GM18873 (cell line): ENCODE results near the gene NR2C2.

Source experiments
- ATAC-seq: cut with Tn5 transposase; IDR thresholded peaks from one replicate; pipeline ENCODE4 v1.9.1; 2021; ENCODE audit warnings: mild to moderate bottlenecking, moderate library complexity, moderate number of reproducible peaks; ENCODE audit not compliant: unreplicated experiment, low FRiP score

The NR2C2 gene

DNA sequence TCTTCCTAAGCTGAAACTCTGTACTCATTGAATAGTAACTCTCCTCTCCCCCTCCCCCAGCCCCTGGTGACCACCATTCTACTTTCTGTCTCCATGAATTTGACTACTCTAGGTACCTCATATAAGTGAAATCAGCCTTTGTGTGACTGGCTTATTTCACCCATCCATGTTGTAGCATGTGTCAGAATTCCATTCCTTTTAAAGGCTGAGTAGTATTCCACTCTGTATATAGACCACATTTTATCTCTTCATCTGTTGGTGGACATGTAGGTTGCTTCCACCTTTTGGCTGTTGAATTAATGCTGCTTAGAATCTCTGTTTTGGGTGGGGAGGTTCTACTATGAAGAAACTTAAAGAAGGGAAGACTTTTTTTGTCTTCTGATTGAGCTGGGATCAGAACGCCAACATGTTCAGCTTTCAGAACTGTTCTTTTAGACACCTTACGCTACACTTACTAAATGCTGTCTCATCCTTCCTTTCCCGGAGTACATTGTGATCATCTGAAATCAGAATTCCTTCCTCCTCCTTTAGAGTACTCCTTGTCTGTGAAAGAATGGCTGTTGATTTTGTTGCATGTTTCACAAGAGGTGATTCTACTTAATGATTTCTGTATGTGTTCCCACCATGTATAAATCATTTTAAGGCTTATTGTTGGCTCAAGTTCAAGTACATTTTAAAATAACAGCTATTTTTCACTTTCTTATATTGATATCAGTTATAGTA lies 67.4 kb downstream of the NR2C2 start:
- ATAC-seq = no peak

DNA sequence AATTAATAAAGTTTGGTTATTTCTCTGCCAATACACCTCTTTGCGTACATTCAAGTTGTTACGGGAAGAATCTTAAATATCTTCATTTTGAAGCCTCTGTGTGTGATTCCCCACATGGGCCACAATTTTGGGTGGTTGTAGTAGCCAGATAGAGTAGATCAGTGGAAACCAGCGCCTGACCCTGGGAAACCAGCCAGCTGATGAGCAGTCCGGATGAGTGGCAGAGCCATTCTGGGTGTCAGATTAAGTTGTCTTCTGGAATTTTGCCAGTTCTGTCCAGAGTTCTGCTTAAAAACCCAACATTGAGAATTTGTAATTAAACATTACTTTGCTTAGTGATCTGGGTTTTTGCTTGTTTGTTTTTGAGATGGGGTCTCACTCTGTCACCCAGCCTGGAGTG lies 68.1 kb downstream of the NR2C2 start:
- ATAC-seq = no peak

DNA sequence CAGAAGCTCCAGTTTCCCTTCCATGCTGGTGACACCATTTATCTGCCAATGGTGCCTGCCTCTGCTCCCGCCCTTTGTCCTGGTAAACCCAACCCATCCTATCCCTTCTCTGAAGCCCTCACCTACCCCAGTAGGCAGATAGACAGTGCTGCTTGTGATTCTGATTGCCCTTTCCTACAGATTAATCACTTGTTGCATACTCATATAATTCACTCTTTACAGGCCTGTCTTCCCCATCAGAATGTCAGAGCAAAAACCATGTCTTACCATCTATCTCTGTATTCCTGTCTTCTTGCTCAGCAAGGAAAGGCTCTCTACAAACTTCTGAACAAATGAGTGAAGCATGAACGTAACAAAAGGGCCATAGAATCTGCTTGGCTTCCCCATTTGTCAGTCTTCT lies 69.8 kb downstream of the NR2C2 start:
- no peak for ATAC-seq

DNA sequence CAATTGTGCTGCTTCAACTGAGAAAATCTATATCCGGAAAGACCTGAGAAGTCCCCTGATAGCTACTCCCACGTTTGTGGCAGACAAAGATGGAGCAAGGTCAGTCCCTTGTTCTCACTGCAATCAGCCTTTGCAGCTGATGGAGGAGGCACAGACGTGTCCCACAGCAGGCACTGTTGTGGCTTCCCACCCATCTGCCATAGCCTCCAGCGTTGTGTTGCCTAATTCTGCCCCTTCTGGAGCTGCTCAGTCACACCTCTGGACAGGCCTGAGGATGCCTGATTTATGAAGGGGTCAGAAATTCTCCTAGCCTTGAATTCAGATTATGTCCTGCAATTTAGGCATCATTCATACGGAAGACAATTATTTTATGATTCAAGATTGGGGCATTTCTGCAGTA lies 75.9 kb downstream of the NR2C2 start:
- ATAC-seq = no peak

DNA sequence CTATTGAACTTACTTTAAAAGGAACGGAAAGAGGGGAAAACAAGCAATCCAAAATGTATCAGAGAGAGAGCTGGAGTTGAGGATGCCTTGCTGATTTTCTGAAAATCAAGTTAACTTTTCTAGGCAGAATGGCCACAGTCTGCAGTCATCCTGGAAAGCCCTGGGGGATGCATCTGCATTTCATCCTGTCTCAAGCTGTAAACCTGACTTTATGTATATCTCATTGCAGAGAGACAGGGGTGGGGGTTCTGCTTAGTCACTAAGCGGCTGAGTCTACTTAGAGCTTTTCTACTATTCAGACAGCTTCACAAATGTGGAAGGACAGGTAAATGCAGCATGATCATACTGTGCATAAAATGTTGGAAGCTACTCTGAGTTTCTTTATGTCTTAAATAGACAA lies 76.3 kb downstream of the NR2C2 start:
- ATAC-seq = no peak

DNA sequence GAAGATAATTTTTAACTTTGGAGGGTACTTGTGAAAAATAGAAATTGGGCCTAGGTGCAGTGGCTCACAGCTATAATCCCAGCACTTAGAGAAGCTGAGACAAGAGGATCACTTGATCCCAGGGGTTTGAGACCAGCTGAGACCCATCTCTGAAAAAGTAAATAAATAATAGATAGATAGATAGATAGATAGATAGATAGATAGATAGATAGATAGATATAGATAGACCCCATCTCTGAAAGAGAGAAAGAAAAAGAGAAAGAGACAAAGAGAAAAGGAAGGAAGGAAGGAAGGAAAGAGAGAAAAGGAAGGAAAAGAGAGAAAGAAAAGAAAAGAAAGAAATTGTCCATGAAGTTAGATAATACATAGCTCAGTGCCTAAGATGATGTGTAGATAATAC lies 82.2 kb downstream of the NR2C2 start:
- ATAC-seq = no peak

DNA sequence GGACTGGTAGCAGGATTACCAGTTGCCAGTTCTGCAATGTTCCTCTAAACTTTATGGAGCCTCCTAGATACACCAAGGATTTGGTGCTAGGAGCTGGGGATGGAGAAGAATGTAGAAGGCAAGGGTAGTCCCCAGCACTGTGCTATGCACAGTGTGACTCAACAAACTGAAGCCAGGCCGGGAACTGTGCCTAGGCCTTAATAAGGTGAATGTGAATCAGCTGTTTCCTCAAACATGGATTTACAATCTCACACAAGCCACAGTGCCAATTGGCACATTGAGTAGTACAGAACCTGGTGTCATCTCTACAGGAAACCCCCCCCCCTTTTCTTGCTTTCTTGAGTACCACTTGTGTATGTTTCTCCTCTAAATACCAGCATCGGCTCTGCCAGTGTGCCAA lies 85.3 kb downstream of the NR2C2 start:
- no peak for ATAC-seq

DNA sequence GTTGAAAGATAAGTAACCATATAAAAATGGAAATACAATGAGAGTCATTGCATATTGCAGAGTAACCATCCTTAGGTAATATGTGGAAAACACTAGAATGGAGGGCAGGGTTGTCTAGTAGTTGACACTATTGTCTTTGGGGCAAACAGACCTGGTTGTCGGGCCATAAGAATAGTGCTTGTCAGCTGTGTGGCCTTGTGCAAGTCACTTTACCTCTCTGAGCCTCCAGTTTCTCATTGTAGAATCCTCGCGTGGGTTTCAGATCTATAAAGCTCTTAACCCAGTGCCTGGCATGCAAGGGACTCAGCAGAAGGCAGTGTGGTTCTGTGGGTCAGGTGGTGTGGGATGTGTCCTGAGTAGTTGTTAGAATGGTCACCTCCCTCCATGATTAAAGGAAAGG lies 85.7 kb downstream of the NR2C2 start:
- no peak for ATAC-seq

DNA sequence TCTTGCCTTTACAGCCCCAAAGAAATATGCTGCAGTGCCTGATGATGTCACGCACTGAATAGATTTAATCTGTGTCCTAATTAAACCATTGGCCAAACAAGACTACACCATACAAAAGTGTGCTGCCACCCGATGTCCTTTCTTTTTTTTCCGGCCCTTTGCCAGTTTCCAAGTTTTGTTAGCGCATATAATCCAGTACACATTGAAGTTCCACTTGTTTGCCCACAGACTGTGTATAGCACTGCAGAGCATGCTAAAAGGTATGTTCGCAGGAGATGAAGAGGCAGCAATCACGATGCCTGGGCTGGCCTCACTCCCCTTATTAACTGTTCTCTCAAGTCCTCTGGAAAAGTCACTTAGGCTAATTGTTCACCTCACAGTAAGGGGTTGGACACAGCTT lies 90.9 kb downstream of the NR2C2 start:
- ATAC-seq = no peak

DNA sequence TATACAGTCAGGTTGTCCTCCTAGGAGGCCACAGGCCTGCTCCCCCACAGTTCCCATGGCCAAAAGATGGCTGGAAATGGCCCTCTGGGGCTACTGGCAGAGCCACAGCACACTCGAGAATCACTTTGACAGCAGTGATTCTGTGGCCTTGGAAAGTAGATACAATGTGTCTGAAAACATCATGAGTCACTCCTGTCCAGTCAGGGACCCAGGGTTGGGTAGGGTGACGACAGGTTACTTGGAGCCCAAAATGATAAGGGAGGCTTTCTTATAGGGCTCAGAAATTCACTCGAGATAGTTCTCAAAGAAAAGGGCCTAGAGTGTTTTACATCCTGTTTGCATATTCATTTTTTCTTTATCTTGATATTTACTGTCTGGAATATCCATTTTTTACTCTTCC lies 93.5 kb downstream of the NR2C2 start:
- ATAC-seq = no peak

DNA sequence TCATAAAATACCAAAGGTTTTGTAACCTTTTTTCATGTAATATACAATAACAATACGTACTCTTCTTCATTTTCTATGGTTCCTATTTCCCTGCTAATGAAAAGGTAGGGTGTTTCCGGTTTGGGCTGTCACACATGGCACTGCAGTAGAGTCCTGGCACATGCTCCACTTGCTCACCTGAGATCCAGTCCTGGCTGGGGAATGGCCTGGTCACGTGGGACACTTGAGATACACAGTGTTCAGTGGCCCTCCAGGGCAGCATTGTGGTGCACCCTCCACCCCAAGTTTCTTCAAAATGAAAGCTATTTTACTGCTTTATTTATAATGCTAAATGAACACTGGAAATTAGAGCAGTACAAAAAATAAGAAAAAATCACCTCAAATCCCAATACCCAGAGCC lies 94.6 kb downstream of the NR2C2 start:
- no peak for ATAC-seq

DNA sequence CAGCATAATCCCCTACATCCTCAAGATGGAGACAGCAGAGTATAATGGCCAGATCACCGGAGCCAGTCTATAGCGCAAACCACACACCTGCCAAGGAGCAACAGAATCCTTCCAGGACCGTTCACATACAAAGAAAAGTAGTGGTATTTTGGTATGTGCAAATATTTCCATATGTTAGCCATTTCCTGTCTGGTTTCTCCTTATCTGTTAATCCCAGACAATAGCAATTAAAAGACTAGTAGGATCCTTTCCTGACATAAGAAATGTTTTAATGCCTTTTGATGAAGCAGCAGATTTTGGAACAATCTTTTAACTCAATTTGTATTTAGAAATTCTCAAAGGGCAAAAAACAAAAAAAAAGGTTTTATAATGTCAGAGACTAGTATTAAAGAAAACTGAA lies 95.6 kb downstream of the NR2C2 start:
- ATAC-seq = no peak

DNA sequence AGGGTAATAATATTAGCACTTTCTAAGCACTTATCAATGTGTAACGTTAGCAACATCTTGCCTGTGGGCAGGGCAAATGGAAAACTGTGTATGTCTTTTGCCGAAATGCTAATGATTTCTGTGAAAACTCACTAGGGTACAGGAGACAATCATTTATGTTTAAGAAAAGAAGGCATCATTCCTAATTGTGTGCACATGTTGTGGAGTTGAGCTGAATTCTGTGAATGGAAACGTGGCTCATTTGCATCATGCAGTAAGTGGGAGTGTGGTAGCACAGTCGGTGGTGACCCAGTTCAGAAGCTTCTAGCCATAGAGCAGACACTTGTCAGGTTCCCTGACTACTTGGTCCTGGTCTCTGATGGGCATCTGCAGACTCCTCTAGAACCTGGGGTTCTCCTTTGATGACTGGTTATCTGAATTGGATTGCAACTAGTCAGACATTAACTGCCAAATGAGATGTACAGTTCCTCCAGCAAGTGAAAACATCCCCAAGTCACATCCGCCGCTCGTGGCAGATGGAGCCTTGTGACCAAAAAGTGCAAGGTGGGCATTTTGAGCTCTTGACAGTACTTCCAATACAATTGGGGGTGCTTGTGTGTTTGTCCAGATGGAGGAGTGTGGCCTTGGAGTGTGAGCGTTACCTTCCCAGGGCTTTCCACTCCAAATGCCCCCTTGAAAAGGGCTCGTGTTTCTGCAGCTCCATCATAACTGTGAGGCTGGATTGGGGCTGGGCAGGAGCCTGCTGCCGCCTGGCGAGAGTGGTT lies 96.2 kb downstream of the NR2C2 start:
- ATAC-seq = no peak

DNA sequence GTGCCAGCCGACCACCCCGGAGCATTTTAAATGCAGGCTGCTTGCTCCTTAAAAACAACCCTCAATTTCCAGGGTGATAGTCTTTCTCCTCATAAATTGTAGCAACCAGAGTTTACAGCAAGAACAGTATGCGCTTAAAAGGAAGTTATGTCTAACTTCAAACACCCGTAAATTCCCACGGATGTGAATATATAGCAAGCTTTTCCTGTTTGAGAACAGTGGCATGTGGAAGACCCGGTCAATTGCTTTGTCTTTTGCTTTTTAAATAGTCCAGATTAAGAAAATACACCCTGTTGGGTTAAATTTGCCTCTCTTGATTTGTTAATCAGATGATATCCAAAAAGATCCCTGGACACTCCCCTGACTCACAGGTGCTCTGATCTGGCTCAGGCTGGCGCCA lies 96.9 kb downstream of the NR2C2 start:
- no peak for ATAC-seq

DNA sequence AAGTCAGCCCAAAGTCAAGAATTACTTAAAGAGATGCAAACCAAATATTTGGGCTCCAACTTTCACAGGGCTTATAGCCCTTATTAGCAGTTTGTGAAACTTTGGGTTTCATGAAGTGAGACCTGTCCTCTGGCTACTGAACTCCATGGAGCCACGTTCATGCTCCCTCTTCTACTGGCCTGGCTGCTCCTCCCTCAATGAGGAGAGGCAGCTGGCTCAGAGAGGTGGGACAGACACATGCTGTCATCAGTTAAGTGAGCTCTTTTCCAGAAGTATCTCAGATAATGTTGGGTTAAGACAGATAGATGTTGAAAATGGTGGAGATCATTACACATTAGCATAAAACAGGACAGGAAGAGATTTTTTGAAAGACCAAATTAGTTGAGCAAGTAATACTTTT lies 98.3 kb downstream of the NR2C2 start:
- no peak for ATAC-seq

DNA sequence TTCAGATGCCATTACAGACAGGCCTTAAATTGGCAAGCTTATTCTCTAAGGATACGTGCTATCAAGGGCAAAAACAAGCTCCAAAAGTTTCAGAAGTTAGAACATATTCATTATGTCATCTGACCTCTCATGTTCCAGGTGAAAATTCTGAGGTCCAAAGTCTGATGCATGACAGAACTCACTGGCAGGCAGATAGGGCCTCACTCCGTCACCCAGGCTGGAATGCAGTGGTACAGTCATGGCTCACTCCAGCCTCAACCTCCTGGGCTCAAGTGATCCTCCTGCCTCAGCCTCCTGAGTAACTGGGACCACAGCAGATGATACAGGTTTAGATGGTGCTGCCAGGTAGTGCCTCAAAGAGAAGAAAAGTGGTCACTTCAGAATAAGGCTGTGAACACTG lies 102.2 kb downstream of the NR2C2 start:
- no peak for ATAC-seq

DNA sequence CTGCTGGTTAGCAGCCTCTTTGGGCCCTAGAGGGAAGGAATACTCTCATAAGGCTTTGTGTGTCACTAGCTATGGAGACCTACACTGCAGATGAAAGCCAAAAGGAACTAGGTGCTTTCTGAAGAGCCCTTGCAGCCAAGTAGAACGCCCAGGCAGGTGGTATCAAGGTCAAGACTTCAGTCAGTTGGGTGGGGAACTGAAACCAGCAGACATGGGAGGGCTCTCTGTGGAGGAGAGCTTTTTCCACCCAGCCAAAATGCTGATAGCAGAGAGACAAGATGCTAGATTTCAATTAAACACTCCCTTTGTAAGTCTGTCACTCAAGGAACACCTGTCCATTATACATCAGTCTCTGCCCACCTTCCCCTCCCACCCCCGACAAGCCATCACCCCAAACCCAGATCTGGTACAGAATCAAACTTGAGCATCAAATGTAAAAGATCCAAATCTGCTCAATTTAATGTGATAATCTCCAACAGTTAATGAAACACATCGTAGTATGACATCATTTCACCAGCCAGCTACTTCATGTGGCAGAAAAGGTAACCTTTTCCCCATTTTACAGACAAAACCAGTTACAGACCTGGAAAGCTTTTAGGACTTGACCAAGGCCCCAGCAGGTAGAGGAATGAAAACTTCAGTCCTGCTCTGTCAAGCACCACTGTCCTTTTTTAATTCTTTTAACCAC lies 103.2 kb downstream of the NR2C2 start:
- peak; percentile 72 for ATAC-seq

DNA sequence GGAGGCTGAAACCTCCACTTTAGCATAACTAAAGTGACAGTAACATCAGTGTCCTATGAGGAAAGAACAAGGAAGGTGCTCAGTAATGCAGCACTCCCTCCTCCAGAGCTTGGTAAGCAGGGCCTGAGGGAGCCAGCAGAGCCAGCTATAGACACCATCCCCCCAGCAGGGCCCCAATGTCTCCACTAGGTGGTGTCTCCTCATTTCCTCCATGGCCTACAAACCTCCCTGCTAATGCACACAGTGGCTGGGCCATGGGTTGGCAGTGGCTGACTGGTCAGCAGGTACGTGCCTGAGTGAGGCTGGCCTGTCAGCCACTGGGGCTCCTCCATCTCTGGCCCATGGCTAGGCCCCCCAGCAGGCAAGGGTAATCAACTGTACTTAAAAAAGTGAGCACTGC lies 104.1 kb downstream of the NR2C2 start:
- ATAC-seq = peak; percentile 52

DNA sequence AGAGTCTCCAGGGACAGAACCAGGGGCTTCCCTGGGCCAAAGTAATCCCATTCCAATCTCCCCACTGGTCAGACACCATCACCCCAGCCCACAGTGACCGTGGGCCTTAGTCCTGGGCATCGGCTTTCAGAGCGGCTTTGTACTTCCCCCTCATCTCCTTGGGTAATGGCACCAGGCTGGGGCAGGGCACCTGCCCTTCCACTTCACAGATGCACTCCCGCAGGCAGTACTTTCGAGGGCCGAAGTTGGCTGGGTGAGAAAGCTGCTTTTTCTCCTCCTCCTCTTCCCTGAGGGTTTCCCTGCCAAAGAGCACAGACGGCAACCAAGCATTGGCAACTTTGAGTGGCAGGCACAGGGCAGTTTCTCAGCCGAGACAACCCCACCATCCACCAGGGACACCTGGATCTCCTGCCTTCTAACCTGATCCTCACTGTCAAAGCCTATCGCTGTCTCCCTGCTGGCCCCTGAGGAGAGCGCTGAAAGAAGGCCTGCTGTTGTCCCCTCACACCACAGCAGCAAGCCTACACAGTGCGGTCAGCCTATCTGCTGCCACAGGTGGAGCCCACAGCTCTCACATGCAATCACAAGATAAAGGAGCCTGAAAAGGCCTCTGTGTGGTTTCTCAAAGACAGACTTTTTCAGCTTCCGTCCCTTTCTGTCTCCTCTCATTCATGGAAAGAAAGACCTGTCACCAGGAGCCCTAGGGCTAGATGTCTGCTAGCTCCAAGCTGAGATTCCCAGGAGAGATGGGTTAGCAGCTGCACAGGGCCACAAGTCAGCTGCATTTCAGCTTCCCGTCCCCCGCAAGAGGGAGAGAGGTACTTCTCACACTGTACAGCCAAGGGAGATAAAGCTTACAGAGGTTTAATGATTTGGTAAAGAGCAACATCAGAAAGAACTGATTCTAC lies 105.2 kb downstream of the NR2C2 start:
- no peak for ATAC-seq

DNA sequence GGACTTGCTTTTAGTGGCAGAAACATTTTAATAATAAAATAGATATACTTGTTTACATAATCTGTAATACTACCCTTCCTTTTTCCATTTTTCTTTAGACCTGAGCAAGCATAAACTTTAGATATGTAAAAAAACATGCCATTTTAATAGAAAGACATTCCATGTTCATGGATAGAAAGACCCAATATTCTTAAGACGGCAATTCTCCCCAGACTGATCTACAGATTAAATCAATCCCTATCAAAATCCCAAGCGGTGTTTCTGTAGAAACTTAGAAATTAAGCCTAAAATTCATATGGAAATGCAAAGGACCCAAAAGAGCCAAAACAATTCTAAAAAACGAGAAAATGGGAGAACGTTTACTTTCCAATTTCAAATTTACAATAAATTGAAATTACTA lies 106.2 kb downstream of the NR2C2 start:
- no peak for ATAC-seq
